ENCODE measurements around the gene CDKN1B.
A peak's percentile ranks its signal among the peaks of the same experiment; 100 is the strongest.

CDKN1B gene

GRCh38 chr12:12701457-12701856 lies 15.7 kb upstream of the CDKN1B start:
- DNase-seq (ENCODE audit: low read depth), result no peak

GRCh38 chr12:12704593-12705230 lies 12.5 kb upstream of the CDKN1B start:
- DNase-seq (ENCODE audit: low read depth), result peak; percentile 83

- DNase-seq (ENCODE audit: low read depth), result no peak
These were observed 11.2 kb upstream of the CDKN1B start for GRCh38 chr12:12705838-12706520.

- no peak for DNase-seq (ENCODE audit: low read depth)
These were observed 3.3 kb upstream of the CDKN1B start for GRCh38 chr12:12713932-12714275.

- no peak for DNase-seq (ENCODE audit: low read depth)
These were observed 2.7 kb upstream of the CDKN1B start for GRCh38 chr12:12714276-12715021.

- DNase-seq (ENCODE audit: low read depth), result no peak
These were observed 2.1 kb upstream of the CDKN1B start for GRCh38 chr12:12715128-12715458.

GRCh38 chr12:12715459-12716150 lies 1.6 kb upstream of the CDKN1B start:
- no peak for DNase-seq (ENCODE audit: low read depth)

GRCh38 chr12:12716151-12716792 lies 896 bp upstream of the CDKN1B start:
- no peak for DNase-seq (ENCODE audit: low read depth)

- DNase-seq (ENCODE audit: low read depth), result no peak
These were observed 615 bp downstream of the CDKN1B start for GRCh38 chr12:12717586-12718380.

- no peak for DNase-seq (ENCODE audit: low read depth)
These were observed 1.2 kb downstream of the CDKN1B start for GRCh38 chr12:12718381-12718759.

- DNase-seq (ENCODE audit: low read depth), result no peak
These were observed 1.7 kb downstream of the CDKN1B start for GRCh38 chr12:12718853-12719252.

- no peak for DNase-seq (ENCODE audit: low read depth)
These were observed 2.3 kb downstream of the CDKN1B start for GRCh38 chr12:12719496-12719895.

- DNase-seq (ENCODE audit: low read depth), result no peak
These were observed 2.9 kb downstream of the CDKN1B start for GRCh38 chr12:12720052-12720451.

- DNase-seq (ENCODE audit: low read depth), result no peak
These were observed 3.5 kb downstream of the CDKN1B start for GRCh38 chr12:12720672-12721161.

- DNase-seq (ENCODE audit: low read depth), result no peak
These were observed 4.1 kb downstream of the CDKN1B start for GRCh38 chr12:12721176-12721751.

GRCh38 chr12:12721814-12722434 lies 4.8 kb downstream of the CDKN1B start:
- DNase-seq (ENCODE audit: low read depth), result no peak

- no peak for DNase-seq (ENCODE audit: low read depth)
These were observed 5.4 kb downstream of the CDKN1B start for GRCh38 chr12:12722435-12723148.

- DNase-seq (ENCODE audit: low read depth), result no peak
These were observed 6.0 kb downstream of the CDKN1B start for GRCh38 chr12:12723149-12723680.

GRCh38 chr12:12723681-12724420 lies 6.7 kb downstream of the CDKN1B start:
- no peak for DNase-seq (ENCODE audit: low read depth)
